Upper lobe of left lung (tissue), 4 donors: ENCODE measurements around the gene PNPLA7.

Source experiments
- CTCF ChIP-seq, 6 experiments: fragments of 450-650 bp in 4 of 6; fragments of 200-600 bp in 2 of 6; sonication (generic) in 2 of 6; IDR thresholded peaks; one replicate each; pipeline ENCODE4 v1.5.1; 2016 to 2019; ENCODE audit warnings: antibody characterized with exemption in 6 of 6
- EP300 ChIP-seq, 4 donors: sonication (generic); formaldehyde crosslinking; IDR thresholded peaks; one replicate each; pipeline ENCODE4 v1.5.1; 2017; ENCODE audit warnings: antibody characterized with exemption in 4 of 4, control low read depth in 2 of 4
- POLR2A ChIP-seq, 4 donors: fragments of 450-650 bp; IDR thresholded peaks; one replicate each; pipeline ENCODE4 v1.5.1; 2016 to 2017; ENCODE audit warnings: antibody characterized with exemption in 4 of 4, mild to moderate bottlenecking in 2 of 4
- POLR2AphosphoS5 ChIP-seq, 2 donors: sonication (generic); formaldehyde crosslinking; IDR thresholded peaks; one replicate each; pipeline ENCODE4 v1.5.1; 2017; ENCODE audit warnings: antibody characterized with exemption in 2 of 2

DNA sequence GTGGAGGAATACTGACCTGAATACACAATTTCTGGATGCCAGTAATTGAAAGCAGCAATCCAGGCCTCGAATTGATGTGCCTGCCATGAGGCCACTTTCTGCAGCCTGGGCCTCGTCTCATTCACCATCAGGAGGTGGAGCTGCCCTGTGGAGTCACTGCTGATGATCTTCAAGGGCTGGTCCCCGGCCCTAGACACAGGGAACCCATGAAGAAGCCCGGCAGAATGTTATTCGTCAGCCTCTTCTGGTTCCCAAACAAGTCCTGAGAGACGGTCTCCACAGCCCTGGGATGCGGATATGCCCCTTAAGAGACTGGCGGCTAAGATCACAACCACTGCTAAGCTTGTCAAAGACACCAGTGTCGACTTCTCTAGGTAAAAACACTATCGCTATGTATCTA lies 24.0 kb upstream of the PNPLA7 start:
- TF ChIP-seq CTCF (IDR thresholded peaks at IDR 0.05) (no peak), POLR2A (IDR thresholded peaks at IDR 0.05) (no peak), EP300 (IDR thresholded peaks at IDR 0.05) (no peak), POLR2AphosphoS5 (IDR thresholded peaks at IDR 0.05) (no peak)
